DOHH2 (cell line): ENCODE measurements around the gene WSCD2.

ENCODE experiments used
- EZH2phosphoT487 ChIP-seq: fragments of 200-600 bp; sonication (generic); IDR thresholded peaks from 2 replicates; pipeline ENCODE4 v1.6.1; 2017; ENCODE audit warnings: borderline replicate concordance, mild to moderate bottlenecking, antibody characterized with exemption, low read length, moderate library complexity, mixed read lengths
- TF ChIP-seq, protein P1 (sequence below): fragments of 200-600 bp; sonication (generic); IDR thresholded peaks from one replicate; pipeline ENCODE4 v1.5.1; 2014; ENCODE audit warnings: antibody characterized with exemption, mild to moderate bottlenecking, low read depth, low read length; ENCODE audit not compliant: poor library complexity, severe bottlenecking

DNA sequence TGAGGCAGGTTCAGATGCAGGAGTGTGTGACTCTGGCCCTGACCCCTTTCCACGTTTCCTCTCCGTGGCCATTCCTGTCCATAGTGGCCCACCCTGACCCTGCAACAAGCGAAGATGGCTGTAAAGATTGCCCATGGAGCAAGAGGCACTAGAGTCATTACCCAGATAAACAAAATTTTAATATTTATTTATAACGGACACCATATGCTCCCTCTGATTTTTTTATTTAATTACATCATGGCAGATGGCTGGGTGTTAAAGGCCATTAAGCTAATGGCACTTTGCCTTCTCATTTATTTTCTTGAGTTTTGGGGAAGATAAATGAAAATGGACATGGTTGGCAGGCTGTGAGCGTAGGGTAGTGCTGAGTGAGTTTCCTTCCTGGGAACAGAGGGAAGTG is 58.7 kb downstream of the WSCD2 start:
- TF ChIP-seq, protein P1, sequence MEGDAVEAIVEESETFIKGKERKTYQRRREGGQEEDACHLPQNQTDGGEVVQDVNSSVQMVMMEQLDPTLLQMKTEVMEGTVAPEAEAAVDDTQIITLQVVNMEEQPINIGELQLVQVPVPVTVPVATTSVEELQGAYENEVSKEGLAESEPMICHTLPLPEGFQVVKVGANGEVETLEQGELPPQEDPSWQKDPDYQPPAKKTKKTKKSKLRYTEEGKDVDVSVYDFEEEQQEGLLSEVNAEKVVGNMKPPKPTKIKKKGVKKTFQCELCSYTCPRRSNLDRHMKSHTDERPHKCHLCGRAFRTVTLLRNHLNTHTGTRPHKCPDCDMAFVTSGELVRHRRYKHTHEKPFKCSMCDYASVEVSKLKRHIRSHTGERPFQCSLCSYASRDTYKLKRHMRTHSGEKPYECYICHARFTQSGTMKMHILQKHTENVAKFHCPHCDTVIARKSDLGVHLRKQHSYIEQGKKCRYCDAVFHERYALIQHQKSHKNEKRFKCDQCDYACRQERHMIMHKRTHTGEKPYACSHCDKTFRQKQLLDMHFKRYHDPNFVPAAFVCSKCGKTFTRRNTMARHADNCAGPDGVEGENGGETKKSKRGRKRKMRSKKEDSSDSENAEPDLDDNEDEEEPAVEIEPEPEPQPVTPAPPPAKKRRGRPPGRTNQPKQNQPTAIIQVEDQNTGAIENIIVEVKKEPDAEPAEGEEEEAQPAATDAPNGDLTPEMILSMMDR: no peak
- no peak for TF ChIP-seq EZH2phosphoT487
